GM23248 (cell line): Measurements from ENCODE around the gene INAFM1.

ENCODE experiments used
- EZH2 ChIP-seq: fragments of 200-600 bp; sonication (generic); IDR thresholded peaks from 2 replicates; pipeline ENCODE4 v1.6.1; 2018; ENCODE audit warnings: antibody characterized with exemption, mild to moderate bottlenecking; ENCODE audit not compliant: insufficient read depth, poor library complexity, severe bottlenecking
- EZH2phosphoT487 ChIP-seq: fragments of 200-600 bp; sonication (generic); IDR thresholded peaks from 2 replicates; pipeline ENCODE4 v1.6.1; 2018; ENCODE audit warnings: antibody characterized with exemption, moderate library complexity, mild to moderate bottlenecking, low read depth; ENCODE audit not compliant: insufficient read depth

GRCh38 chr19:47268028-47268427 lies 6.7 kb upstream of the INAFM1 start:
- TF ChIP-seq EZH2phosphoT487 (no peak), EZH2 (no peak)
